A673 (cell line): ENCODE data around the gene HMGCL. TPM values are rescaled to one million over a fixed set of nuclear protein-coding genes. Genes with fewer than 3 reads are reported as not detected.
"Not testable (repeated sequence)": the region's sequence is repeated elsewhere in the genome, so short reads cannot be mapped to it uniquely, and the experiment has no call there.

Source experiments
- BruUV-seq: library from RNA; stranded (reverse); fragments of 400-500 nt; replicated peaks from 2 replicates; lab custom pipeline; 2021; lab: Mats Ljungman, UMichigan
- CTCF ChIA-PET: fragments of 300-600 bp; sonication (Branson Sonifier 250); formaldehyde crosslinking; loops from one replicate; lab custom pipeline; 2022; ENCODE audit warnings: antibody characterized with exemption; lab: Charles Lee
- POLR2A ChIA-PET: fragments of 300-600 bp; sonication (Branson Sonifier 250); formaldehyde crosslinking; loops from one replicate; lab custom pipeline; 2022; ENCODE audit warnings: antibody characterized with exemption; ENCODE audit not compliant: low non-redundant PET; lab: Charles Lee
- DNase-seq: peaks from one replicate; pipeline ENCODE4 v3.0.0-alpha.2; 2015; ENCODE audit warnings: low spot score
- H3K27ac ChIP-seq: fragments of 200-600 bp; sonication (generic); 2 replicates; pipeline ENCODE4 v1.5.1; 2016; ENCODE audit warnings: mixed run types, low read depth, mild to moderate bottlenecking, mixed read lengths, antibody characterized with exemption, low read length; ENCODE audit not compliant: poor library complexity, severe bottlenecking
- H3K27me3 ChIP-seq: fragments of 200-600 bp; sonication (generic); replicated peaks from 2 replicates; pipeline ENCODE4 v1.6.1; 2017; ENCODE audit warnings: mixed run types, low read depth, mild to moderate bottlenecking, mixed read lengths, antibody characterized with exemption, low read length; ENCODE audit not compliant: insufficient read depth, poor library complexity
- H3K36me3 ChIP-seq: fragments of 200-600 bp; sonication (generic); 2 replicates; pipeline ENCODE4 v1.6.1; 2016; ENCODE audit warnings: mixed run types, mild to moderate bottlenecking, mixed read lengths, antibody characterized with exemption, low read length; ENCODE audit not compliant: insufficient read depth, poor library complexity, severe bottlenecking
- H3K4me1 ChIP-seq: fragments of 200-600 bp; sonication (generic); 2 replicates; pipeline ENCODE4 v1.6.1; 2017; ENCODE audit warnings: mixed run types, mild to moderate bottlenecking, mixed read lengths, antibody characterized with exemption, low read length; ENCODE audit not compliant: insufficient read depth, poor library complexity, severe bottlenecking
- H3K4me3 ChIP-seq: fragments of 200-600 bp; sonication (generic); 2 replicates; pipeline ENCODE4 v1.5.1; 2016; ENCODE audit warnings: low read depth, mixed run types, mild to moderate bottlenecking, mixed read lengths, low read length; ENCODE audit not compliant: poor library complexity, severe bottlenecking
- H3K9me3 ChIP-seq: fragments of 200-600 bp; sonication (generic); 2 replicates; pipeline ENCODE4 v1.6.1; 2016; ENCODE audit warnings: mixed run types, low read depth, mild to moderate bottlenecking, mixed read lengths, antibody characterized with exemption, low read length; ENCODE audit not compliant: poor library complexity, severe bottlenecking
- EZH2 ChIP-seq: fragments of 200-600 bp; sonication (generic); IDR thresholded peaks from 2 replicates; pipeline ENCODE4 v1.6.1; 2017; ENCODE audit warnings: borderline replicate concordance, low read depth, mild to moderate bottlenecking, mixed read lengths, antibody characterized with exemption, low read length; ENCODE audit not compliant: poor library complexity, severe bottlenecking
- intact Hi-C: fragments of 100-400 bp; cut with micrococcal nuclease; formaldehyde crosslinking; loops from one replicate; pipeline ENCODE4 v1.10.0; 2022; ENCODE audit not compliant: unreplicated experiment
- total RNA-seq: library from RNA; stranded (reverse); gene quantifications from 2 replicates; pipeline ENCODE4 v1.2.3, GENCODE V29; 2021
- TF ChIP-seq, protein P1 (sequence below): fragments of 300-800, 200-600 bp; sonication (generic); conservative IDR thresholded peaks from 2 replicates; pipeline ENCODE4 v1.5.1; 2017; ENCODE audit warnings: low read depth, mild to moderate bottlenecking, antibody characterized with exemption, low read length, moderate library complexity, mixed read lengths

Gene HMGCL
- total RNA-seq, 1 experiment from 2014 or later, result 13.9 TPM

DNA sequence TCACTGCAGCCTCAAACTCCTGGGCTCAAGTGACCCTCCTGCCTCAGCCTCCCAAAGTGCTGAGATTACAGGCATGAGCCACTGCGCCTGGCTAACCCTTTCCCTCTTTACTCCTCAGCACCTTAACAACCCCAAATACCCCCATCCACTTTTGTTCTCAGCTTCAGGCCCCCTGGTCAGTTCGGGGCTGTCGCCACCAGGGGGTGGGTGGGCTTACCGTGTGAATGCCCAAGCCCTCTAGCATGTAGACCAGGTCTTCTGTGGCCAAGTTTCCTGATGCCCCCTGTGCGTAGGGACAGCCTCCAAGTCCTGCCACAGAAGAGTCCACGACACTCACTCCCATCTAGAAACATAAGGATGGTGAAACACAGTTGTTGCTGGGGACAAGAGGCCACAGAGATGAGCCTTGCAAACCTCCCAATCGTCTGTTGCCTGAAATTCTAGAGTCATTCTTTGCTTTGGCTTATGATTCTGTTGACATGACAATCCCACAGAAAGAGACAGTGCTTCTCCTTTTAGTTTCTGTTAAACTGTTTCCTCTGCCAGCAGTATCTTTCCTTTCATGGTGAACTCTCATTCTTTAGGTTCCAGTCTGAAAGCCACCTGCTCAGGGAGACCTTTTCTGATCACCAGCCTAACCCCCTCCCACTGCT lies 20.9 kb downstream of the HMGCL start:
- Histone ChIP-seq H3K4me3 (no peak overlapping the region), H3K9me3 (no peaks in the 10 kb centered on the region), H3K4me1 (peaks cover 14% of the 10 kb centered on the region), H3K36me3 (no peaks in the 10 kb centered on the region), H3K27me3 (no peaks in the 10 kb centered on the region), H3K27ac (no peak overlapping the region)
- no TSS peak for BruUV-seq
- ChIA-PET POLR2A (no interaction called here), CTCF (no interaction called here)
- DNase-seq, result no peak
- no peak for TF ChIP-seq EZH2
- TF ChIP-seq, protein P1, sequence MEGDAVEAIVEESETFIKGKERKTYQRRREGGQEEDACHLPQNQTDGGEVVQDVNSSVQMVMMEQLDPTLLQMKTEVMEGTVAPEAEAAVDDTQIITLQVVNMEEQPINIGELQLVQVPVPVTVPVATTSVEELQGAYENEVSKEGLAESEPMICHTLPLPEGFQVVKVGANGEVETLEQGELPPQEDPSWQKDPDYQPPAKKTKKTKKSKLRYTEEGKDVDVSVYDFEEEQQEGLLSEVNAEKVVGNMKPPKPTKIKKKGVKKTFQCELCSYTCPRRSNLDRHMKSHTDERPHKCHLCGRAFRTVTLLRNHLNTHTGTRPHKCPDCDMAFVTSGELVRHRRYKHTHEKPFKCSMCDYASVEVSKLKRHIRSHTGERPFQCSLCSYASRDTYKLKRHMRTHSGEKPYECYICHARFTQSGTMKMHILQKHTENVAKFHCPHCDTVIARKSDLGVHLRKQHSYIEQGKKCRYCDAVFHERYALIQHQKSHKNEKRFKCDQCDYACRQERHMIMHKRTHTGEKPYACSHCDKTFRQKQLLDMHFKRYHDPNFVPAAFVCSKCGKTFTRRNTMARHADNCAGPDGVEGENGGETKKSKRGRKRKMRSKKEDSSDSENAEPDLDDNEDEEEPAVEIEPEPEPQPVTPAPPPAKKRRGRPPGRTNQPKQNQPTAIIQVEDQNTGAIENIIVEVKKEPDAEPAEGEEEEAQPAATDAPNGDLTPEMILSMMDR, result peak; percentile 39
- intact Hi-C loops, result no loop called here

DNA sequence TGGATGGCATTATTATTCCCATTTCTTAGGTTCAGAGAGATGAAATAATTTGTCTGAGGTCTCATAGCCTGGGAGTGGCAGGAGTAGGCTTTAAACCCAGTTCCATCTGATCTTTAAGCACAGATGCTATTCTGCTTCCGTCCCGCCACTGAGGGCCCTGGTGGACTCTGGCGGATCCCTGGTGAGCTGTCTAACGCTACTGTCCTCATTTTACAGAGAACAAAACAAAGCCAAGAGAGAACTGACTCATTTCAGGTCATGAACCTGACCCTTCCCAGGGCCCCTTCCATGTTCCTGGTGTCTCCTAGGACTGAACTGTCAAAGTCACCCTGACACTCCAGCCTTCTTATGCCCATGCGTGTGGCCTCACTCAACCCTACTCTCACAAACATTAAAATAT lies 21.6 kb downstream of the HMGCL start:
- no peak for DNase-seq
- H3K4me3 ChIP-seq, result no peak overlapping the region
- TF ChIP-seq, protein P1, result no peak
- TF ChIP-seq EZH2, result no peak
- BruUV-seq, result no TSS peak
- no peak overlapping the region for H3K27ac ChIP-seq
- intact Hi-C loops, result no loop called here
- CTCF ChIA-PET, result no interaction called here
- no peaks in the 10 kb centered on the region for H3K36me3 ChIP-seq
- peaks cover 18% of the 10 kb centered on the region for H3K4me1 ChIP-seq
- H3K9me3 ChIP-seq, result no peaks in the 10 kb centered on the region
- no peaks in the 10 kb centered on the region for H3K27me3 ChIP-seq
- POLR2A ChIA-PET, result no interaction called here

DNA sequence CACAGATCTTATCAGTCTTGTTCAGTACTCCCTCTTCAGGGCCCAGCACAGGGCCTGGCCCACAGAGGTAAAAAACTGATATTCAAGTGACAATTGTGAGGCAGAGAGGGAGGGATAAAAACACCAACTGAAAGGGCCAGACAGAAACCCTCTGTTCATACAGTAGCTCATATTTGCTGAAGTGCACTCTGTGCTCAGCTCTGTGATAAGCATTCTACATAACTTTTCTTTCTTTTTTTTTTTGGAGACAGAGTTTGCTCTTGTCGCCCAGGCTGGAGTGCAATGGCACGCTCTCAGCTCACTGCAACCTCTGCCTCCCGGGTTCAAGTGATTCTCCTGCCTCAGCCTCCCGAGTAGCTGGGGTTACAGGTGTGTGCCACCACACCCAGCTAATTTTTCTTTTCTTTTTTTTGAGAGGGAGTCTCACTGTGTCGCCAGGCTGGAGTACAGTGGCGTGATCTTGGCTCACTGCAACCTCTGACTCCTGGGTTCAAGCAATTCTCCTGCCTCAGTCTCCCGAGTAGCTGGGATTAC lies 22.4 kb downstream of the HMGCL start:
- H3K4me3 ChIP-seq, H3K27me3 ChIP-seq, intact Hi-C loops, H3K27ac ChIP-seq, BruUV-seq, DNase-seq, H3K9me3 ChIP-seq, H3K36me3 ChIP-seq: not testable (repeated sequence)
- ChIA-PET CTCF (interaction anchor here (0.5 kb wide), 1 partner anchor 59 kb away, joined by 4 read pairs; the partner anchor contains the start of gene ELOA), POLR2A (interaction anchor here (0.6 to 0.7 kb wide), 2 partner anchors 16 to 1046 kb away, joined by 3 read pairs; no protein-coding TSS in a partner anchor)
- peaks cover 18% of the 10 kb centered on the region for H3K4me1 ChIP-seq
